Astrocyte of the cerebellum (primary cell): ENCODE measurements around the gene EVA1C.

Source experiments
- DNase-seq: peaks from one replicate; pipeline ENCODE4 v3.0.0-alpha.2; 2011; ENCODE audit warnings: low read depth
- H3K4me3 ChIP-seq: 2 replicates; pipeline ENCODE4 v1.5.1; 2011; ENCODE audit warnings: mild to moderate bottlenecking, low read depth, low read length, moderate library complexity
- CTCF ChIP-seq: IDR thresholded peaks from 2 replicates; pipeline ENCODE4 v1.5.1; 2012; ENCODE audit warnings: low read length, low read depth, moderate library complexity, mild to moderate bottlenecking; ENCODE audit errors: missing control alignments
- in situ Hi-C: cut with HindIII; loops from 2 replicates; pipeline ENCODE4 v1.10.0; 2017; ENCODE audit warnings: low sequenced_read_pairs

The EVA1C gene

GRCh38 chr21:32370998-32371766 is 41.3 kb upstream of the EVA1C start:
- H3K4me3 ChIP-seq = no peak overlapping the region
- in situ Hi-C loops = no loop called here
- TF ChIP-seq CTCF = no peak
- DNase-seq = no peak

- no peak overlapping the region for H3K4me3 ChIP-seq
- TF ChIP-seq CTCF = no peak
- in situ Hi-C loops = no loop called here
- DNase-seq = no peak
Observed at GRCh38 chr21:32371913-32372314, 40.6 kb upstream of the EVA1C start.

- TF ChIP-seq CTCF = no peak
- DNase-seq = no peak
- H3K4me3 ChIP-seq = no peak overlapping the region
- in situ Hi-C loops = no loop called here
Observed at GRCh38 chr21:32372755-32373154, 39.8 kb upstream of the EVA1C start.

GRCh38 chr21:32377506-32377905 is 35.0 kb upstream of the EVA1C start:
- no peak overlapping the region for H3K4me3 ChIP-seq
- DNase-seq = no peak
- in situ Hi-C loops = no loop called here
- no peak for TF ChIP-seq CTCF

GRCh38 chr21:32377991-32378390 is 34.5 kb upstream of the EVA1C start:
- no peak for DNase-seq
- in situ Hi-C loops = no loop called here
- TF ChIP-seq CTCF = no peak
- no peak overlapping the region for H3K4me3 ChIP-seq

- DNase-seq = no peak
- H3K4me3 ChIP-seq = no peak overlapping the region
- no peak for TF ChIP-seq CTCF
- in situ Hi-C loops = no loop called here
Observed at GRCh38 chr21:32378956-32379355, 33.5 kb upstream of the EVA1C start.
